HK-2 (cell line): ENCODE data around the gene CDH13.

ENCODE experiments used
- DNase-seq: peaks from one replicate; pipeline ENCODE4 v3.0.0-alpha.2; 2018; ENCODE audit not compliant: unreplicated experiment

Gene CDH13

GRCh38 chr16:82835487-82836155 lies 208.9 kb downstream of the CDH13 start:
- no peak for DNase-seq

- DNase-seq: no peak
Measured at GRCh38 chr16:82841108-82841507, 214.3 kb downstream of the CDH13 start.

GRCh38 chr16:82843606-82844271 lies 217.0 kb downstream of the CDH13 start:
- DNase-seq: no peak

- no peak for DNase-seq
Measured at GRCh38 chr16:82845116-82845515, 218.3 kb downstream of the CDH13 start.

GRCh38 chr16:82846806-82847205 lies 220.0 kb downstream of the CDH13 start:
- no peak for DNase-seq

GRCh38 chr16:82848013-82848412 lies 221.2 kb downstream of the CDH13 start:
- DNase-seq: no peak

GRCh38 chr16:82852388-82853008 lies 225.7 kb downstream of the CDH13 start:
- no peak for DNase-seq

GRCh38 chr16:82855471-82855870 lies 228.7 kb downstream of the CDH13 start:
- no peak for DNase-seq

- no peak for DNase-seq
Measured at GRCh38 chr16:82857693-82858365, 231.1 kb downstream of the CDH13 start.

- DNase-seq: no peak
Measured at GRCh38 chr16:82859662-82860061, 232.9 kb downstream of the CDH13 start.

GRCh38 chr16:82860071-82860470 lies 233.3 kb downstream of the CDH13 start:
- DNase-seq: no peak

GRCh38 chr16:82862057-82862456 lies 235.3 kb downstream of the CDH13 start:
- DNase-seq: no peak

- no peak for DNase-seq
Measured at GRCh38 chr16:82864332-82865040, 237.7 kb downstream of the CDH13 start.

- no peak for DNase-seq
Measured at GRCh38 chr16:82865412-82865811, 238.6 kb downstream of the CDH13 start.

- no peak for DNase-seq
Measured at GRCh38 chr16:82867485-82867884, 240.7 kb downstream of the CDH13 start.

- no peak for DNase-seq
Measured at GRCh38 chr16:82874271-82874670, 247.5 kb downstream of the CDH13 start.

- DNase-seq: no peak
Measured at GRCh38 chr16:82874672-82875071, 247.9 kb downstream of the CDH13 start.

GRCh38 chr16:82876951-82877350 lies 250.2 kb downstream of the CDH13 start:
- DNase-seq: no peak

GRCh38 chr16:82878466-82878865 lies 251.7 kb downstream of the CDH13 start:
- DNase-seq: no peak

GRCh38 chr16:82880346-82880745 lies 253.6 kb downstream of the CDH13 start:
- DNase-seq: no peak

- DNase-seq: no peak
Measured at GRCh38 chr16:82881516-82881915, 254.7 kb downstream of the CDH13 start.

GRCh38 chr16:82882226-82882625 lies 255.5 kb downstream of the CDH13 start:
- DNase-seq: no peak
